ENCODE results near the gene CSF2RB.

The CSF2RB gene

DNA sequence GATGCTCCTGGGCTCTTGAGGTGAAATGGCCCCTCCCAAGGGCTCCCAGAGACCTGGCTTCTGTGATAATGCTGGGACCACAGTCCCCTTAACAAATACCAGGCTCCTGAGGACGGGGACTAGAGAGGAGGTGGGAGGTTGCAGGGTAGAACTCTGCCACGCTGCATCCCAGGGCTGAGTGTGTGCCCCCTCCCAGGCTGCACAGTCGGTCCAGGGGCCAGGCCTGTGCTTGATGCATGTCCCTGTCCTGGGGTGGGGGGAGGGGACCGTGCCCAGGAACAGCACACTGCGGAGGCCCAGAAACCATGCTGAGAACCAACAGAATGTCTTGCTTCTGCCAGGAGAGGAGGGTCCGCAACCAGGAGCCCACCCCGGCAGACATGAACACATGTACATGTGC lies 9.3 kb downstream of the CSF2RB start:
- no peak for FAIRE-seq

DNA sequence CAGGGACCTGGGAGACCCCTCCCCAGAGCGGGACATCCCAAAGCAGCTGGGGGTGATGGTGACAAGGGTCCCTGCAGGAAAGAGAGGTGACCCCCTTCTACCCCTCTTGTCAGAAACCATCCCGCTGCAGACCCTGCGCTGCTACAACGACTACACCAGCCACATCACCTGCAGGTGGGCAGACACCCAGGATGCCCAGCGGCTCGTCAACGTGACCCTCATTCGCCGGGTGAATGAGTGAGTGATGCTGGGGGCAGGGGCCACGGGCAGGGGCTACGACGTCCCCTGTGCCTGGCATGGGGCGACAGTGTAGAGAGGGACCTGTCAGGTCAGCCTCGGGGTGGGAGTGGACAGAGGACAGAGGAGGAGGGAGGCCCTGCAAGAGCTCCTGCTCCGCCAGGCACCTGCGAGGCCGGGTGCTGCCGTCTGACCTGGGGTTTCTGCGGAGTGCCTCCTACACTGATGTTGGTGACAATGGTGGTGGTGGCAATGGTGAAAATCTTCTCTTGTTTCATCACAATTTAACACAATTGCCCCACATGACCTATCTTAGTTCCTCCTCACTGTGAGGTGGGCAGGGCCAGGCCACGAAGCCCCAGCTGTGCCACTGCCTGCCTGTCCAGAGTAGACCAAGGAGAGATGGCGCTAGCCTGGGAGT lies 9.8 kb downstream of the CSF2RB start:
- FAIRE-seq, result no peak

DNA sequence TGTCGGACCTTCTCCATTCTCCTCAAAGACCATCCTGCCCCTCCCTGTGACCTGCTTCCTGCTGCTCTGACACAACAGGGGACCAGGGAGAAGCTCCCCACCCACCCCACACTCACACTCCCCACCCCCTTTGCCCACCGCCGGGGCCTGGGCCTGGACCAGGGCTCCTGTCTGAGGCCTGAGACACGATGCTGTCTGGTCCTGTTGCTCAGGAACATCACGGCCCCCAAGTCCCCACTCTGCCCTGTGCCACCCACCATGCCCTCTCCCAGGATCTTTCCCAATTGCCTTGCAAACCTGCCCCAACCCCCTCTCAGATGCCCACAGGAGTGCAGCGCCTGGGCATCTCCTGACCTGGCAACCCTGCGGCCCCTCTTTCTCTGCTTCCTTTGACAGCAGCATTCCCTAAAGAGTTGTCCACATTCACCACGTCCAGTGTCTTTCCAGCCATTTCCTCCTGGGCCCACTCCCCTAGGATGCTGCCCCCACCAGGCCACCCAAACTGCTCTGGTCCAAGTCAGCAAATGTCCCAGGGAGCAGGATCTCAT lies 10.8 kb downstream of the CSF2RB start:
- FAIRE-seq, result no peak

DNA sequence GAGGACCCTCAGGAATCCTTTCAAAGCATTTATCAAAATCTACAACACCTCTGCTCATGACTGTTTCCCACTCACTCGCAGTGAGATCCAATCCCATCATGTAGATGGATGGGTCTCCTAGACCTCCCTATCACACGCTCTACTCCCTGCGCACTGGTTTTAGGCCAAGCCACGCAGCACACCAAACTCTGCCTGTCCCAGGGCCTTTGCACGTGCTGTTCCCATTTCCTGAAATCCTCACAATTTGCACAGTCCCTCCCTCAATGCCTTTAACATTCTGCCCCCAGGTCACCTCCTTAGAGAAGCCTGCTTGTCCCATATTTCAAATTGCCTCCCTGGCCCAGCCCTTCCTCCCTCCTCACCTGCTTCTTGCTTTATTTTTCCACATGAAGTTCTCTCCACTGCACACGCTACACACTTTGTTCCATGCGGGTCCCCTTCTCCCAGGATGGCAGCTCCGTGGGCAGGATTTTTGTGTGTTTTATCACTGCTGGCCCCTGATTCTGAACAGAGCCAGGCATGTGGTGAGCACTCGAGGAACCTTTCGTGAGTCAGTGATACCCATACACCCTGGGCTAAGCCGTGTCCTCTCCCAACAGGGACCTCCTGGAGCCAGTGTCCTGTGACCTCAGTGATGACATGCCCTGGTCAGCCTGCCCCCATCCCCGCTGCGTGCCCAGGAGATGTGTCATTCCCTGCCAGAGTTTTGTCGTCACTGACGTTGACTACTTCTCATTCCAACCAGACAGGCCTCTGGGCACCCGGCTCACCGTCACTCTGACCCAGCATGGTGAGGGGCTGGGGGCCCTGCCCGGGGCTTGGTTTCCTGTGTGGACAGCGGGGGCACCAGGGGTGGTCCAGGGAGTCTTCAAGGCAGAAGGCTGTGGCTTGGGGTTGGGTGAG lies 12.2 kb downstream of the CSF2RB start:
- no peak for FAIRE-seq

DNA sequence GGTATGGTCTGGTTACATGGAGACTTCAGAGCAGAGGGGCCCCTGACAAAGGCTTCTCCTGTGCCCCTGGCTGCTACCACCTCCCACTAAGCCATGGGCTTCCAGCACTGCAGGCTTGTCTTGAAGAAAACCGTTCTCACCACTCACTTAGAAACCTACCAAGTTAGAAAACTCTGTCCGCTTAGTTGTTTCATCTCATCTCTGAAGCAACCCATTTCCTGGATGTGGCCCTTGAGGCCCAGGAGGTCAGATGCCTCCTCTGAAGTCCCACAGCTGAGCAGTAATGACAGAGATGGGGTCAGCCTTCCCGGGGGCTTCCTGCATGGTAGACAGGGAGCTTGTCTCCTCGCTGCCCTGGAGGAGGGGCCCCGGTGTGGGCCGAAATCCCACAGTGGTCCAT lies 12.9 kb downstream of the CSF2RB start:
- FAIRE-seq, result no peak

DNA sequence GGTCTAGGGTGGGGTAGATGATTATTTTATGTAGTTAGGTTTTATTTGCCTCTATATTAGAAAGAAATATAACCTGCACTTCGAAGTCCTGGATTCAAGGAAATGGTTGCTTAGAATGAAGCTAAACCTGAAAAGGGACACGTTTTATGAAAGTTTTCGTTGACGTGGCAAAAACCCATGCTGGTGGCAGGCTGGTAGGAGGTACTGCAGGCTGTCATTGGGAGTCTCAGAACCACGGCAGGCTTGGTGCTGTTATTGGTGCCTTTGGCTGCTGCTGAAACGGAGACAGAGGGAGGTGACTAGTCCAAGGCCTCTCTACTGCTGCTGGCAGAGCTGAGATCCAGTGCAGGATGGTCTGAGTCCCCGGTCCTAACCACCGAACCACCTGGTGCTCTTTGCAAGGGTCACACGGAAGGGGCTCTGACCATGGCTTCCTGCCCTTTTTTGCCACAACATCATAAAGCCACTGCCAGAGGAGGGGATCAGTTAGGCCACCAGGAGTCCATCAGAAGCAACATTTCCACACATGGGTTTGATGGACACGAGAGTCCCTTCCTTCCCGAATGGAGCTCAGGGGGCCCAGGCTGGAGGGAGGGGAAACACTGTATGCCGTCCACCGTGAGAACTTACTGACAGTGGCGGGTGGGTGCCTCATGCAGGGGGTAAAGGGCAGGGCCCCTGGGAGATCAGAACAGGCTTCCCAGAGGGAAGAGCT lies 13.4 kb downstream of the CSF2RB start:
- FAIRE-seq, result no peak

DNA sequence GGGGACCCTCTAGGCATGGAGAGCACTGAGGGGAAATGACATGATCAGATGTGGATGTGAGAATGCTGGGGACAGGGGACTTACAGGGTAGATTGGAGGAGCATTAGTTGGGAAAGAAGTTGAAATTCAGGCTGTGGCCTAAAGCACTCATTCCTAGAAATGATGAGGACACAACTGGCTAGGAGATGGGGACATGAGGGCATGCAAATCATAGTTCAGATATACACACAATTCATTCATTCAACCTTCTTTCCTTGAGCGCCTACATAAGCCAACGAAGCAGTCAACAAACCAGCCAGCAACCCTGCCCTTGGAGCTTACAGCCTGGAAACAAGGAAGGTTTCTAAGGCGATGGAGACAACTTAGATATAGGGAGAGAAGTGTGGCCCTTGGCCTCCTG lies 14.2 kb downstream of the CSF2RB start:
- FAIRE-seq, result no peak

DNA sequence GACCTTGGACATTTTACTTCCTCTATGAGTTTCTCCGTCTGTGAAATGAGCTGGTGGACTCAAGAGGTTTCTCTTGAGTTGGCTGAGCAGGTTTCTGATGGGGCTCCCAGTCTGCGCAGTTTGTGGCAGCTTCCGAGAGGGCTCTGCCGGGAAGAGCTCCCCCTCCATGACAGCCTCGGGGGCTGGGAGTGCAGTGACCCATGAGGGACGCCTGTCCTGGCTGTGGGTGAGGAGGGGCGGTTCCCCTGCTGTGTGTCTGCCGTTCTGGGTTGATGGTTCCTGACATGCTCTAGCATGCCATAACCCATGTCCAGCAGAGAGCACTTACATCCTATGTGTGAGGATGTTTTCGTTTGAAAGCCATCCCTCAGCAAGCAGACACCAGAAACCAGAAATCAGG lies 14.8 kb downstream of the CSF2RB start:
- FAIRE-seq, result no peak

DNA sequence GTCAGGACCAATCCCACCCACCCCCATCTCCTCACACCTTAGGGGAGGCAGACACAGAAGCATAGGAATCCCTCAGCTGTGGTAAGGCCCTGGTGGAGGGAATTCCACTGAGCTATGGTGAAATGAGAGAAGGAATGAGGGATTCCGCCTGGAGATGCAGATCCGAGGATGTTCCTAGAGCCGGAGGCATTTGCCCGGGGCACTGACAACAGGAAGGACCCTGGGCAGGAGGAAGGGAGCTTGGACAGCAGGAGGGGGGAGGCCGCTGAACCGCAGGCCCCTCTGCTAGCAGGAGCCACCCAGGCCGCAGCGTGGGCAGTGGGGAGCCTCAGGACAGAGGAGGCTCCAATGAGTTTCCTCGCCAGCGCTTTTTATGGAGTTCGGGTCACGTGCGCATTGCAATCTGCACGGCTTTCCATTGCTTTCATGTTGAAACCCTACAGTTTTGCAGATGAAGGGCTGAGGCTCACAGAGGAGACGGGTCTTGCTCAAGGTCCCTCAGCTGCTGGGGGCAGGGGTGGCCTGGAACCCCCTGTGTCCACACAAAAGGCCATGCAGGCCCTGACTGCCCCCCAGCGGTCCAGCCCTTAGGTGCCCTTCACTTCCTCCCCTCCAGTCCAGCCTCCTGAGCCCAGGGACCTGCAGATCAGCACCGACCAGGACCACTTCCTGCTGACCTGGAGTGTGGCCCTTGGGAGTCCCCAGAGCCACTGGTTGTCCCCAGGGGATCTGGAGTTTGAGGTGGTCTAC lies 15.5 kb downstream of the CSF2RB start:
- no peak for FAIRE-seq

DNA sequence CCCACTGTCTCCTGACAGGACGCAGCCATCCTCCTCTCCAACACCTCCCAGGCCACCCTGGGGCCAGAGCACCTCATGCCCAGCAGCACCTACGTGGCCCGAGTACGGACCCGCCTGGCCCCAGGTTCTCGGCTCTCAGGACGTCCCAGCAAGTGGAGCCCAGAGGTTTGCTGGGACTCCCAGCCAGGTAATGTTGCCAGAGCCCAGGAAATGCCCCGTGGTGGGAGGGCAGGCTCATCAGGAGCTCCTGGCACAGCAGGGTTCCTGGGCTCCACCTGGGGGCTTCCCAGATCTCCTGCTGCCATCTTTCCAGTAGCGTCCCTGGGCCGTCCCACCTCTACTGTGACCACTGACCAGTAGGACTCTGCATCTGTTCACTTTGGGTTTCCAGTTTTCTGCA lies 16.2 kb downstream of the CSF2RB start:
- no peak for FAIRE-seq

DNA sequence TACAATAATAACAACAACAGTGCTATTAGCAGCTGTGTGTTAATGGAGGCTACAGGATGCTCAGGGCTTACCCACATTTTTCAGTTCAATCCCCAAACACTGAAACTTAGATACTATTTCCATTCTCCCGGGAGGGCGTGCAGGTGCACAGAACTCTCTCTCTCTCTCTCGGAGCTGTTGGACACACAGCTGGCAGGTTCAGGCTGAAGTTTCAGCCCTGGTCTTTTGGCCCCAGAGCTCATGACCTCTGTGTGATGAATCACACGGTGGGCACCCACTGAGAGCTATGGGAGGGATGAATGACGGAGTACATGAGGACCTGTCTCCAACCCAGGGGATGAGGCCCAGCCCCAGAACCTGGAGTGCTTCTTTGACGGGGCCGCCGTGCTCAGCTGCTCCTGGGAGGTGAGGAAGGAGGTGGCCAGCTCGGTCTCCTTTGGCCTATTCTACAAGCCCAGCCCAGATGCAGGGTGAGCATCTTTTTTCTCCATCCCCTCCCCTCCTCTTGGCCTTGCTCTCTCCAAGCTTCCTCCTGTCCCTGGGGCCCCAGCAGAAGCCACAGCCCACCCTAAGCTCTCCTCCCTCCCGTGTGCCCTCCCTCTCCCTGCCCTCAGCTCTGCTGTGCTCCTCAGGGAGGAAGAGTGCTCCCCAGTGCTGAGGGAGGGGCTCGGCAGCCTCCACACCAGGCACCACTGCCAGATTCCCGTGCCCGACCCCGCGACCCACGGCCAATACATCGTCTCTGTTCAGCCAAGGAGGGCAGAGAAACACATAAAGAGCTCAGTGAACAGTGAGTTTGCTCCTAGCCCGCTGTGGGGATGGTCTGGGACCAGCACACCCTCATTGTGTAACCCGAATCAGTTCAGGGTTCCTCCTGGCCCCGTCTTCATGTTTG lies 16.9 kb downstream of the CSF2RB start:
- FAIRE-seq, result no peak

DNA sequence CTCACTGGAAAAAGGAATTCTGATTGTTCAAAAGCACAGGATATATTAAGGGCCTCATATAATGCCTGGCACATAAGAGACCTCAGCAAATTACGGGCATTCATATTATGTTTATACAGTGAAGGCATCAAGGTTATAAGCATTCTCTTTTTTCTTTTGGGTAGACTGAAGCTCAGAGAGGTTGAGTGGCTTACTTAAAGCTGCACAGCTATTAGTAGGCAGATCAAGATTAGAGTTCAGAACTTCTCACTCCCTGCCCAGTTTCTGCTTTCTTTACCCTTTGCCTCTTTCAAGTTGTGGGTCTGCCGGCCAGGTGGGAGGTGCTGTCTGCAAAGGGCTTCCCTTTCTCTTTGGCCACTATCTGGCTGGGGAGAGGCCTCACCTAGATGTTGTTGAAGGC lies 18.0 kb downstream of the CSF2RB start:
- FAIRE-seq, result no peak

DNA sequence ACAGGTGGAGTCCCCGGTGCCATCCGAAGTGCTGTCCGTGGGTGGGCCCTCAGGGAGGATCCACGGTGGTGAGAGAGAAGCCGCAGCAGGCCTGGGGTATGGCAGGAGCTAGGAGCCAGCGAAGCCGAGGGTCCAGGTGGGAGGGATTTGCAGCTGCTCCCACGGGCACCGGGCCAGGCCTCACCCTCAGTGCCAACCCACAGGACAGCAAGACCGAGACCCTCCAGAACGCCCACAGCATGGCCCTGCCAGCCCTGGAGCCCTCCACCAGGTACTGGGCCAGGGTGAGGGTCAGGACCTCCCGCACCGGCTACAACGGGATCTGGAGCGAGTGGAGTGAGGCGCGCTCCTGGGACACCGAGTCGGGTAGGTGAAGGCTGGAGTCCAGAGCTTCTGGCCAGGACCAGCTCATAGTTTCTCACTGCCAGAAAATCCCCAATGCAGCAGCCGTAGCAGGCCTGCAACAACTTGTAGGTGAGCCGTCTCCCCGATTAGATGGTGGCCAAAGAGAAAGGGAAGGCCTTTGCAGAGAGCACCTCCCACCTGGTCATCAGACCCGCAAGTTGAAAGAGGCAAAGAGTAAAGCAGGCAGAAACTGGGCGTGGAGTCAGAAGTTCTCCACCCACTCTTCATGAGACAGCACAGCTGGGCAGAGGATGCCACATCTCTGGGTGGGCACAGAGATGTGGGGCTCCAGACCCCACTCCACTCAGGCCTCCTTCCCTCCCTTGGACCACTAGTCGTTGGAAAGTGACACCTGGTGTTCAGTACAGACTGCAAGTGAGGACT lies 20.4 kb downstream of the CSF2RB start:
- no peak for FAIRE-seq

DNA sequence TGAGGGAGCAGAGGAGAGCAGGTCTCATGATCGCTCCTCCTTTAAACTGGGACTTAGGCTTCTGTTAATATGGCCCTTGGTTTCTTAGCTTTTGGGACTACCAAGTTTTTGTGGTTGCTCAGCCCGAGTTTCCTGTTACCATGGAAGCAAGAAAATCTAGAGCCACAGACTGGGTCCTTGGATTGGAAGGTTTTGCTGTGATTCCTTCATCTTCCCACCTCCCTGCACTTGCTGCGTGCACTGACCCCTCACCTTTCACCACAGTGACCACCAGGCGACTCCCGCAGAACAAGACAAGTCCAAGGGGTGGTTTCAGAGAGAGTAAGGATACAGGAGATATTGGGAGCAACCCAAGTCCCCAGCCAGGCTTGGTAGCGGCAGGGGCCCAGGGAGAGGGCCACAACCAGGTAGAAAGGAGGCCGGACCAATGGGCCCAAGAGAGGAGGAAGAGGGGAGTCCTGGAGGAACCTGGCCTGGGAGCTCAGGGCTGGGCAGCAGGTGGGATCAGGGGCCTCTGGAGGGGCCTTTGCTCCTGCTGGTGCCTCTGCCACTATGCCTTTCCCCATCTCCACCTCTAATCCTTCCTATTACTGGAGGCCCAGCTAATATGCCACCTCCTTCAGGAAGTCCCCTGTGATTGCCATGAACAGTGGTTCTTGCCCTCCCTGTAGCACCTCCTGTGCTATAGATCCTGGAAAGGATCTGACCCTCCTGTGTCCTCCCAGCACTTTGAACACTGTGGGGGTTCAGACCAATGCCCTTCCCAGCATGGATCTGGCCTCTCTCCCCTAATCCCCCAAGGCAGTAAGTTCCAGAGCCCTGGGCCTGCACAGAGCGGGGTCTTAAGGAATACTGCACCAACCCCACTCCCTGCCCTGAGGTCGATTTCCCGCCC lies 21.2 kb downstream of the CSF2RB start:
- FAIRE-seq, result no peak

DNA sequence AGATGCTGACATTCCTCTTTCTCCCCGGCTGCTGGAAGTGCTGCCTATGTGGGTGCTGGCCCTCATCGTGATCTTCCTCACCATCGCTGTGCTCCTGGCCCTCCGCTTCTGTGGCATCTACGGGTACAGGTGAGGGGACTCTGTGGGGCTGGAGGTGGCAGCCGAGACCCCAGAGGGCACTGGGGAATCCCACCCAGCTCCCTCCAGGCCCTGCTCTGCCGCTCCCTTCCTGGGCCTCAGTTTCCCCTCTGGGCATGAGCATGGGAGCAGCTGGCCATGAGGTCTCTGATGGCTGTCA lies 21.8 kb downstream of the CSF2RB start:
- FAIRE-seq, result no peak

DNA sequence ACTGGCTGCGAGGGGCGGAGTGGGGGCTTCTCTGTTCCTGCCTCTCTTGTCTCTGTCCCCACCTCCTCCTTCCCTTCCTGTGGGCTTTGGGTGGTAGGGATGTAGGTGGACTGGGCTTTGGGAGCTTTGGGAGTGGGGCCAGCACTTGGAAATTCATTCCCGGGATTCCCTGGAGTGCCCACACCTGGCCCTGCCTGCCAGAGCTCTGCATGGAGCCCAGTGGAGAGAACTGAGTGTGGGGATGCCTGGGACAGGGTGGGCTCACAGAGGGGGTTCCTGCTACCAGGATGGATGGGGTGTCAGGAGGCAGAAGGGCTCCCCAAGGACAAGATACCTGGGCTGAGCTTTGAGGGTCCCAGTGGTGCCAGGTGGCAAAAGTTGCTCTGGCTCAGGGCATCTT lies 22.3 kb downstream of the CSF2RB start:
- FAIRE-seq, result no peak

DNA sequence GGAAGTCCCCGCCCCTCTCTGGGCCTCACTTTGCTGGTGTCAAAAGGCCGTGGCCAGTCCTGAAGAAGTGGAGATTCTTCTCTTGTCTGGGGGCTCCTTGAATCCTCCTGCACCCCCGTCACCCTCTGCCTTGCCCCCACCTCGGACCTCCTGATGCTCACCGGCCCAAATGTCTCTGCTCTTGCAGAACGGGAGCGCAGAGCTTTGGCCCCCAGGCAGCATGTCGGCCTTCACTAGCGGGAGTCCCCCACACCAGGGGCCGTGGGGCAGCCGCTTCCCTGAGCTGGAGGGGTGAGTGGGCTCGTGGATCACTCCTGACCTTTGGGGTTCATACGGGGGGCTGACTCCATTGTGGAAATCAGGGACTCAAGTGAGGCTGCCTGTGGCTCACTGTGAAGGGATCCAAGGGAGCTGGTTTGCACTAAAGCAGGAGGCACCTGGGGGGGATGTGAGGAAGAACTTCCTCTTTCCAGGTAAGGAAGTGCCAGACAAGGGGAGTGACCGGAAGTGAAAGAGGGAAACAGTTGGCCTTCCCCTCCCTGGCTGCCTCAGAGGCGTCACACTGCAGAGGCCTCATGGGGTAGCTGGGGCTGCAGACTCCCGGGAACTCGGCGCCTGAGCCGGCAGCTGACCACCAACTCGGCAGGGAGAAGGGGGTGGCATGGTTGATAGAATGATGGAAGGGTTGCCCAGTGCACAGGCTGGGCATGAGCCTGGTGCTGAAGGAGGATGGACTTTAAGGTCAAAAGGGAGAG lies 23.1 kb downstream of the CSF2RB start:
- no peak for FAIRE-seq

DNA sequence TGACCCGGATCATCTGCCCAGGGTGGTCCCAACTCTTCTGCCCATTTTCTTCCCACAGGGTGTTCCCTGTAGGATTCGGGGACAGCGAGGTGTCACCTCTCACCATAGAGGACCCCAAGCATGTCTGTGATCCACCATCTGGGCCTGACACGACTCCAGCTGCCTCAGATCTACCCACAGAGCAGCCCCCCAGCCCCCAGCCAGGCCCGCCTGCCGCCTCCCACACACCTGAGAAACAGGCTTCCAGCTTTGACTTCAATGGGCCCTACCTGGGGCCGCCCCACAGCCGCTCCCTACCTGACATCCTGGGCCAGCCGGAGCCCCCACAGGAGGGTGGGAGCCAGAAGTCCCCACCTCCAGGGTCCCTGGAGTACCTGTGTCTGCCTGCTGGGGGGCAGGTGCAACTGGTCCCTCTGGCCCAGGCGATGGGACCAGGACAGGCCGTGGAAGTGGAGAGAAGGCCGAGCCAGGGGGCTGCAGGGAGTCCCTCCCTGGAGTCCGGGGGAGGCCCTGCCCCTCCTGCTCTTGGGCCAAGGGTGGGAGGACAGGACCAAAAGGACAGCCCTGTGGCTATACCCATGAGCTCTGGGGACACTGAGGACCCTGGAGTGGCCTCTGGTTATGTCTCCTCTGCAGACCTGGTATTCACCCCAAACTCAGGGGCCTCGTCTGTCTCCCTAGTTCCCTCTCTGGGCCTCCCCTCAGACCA lies 24.0 kb downstream of the CSF2RB start:
- no peak for FAIRE-seq
